GM12878 (cell line): ENCODE data around the gene EPB41L2. TPM values are rescaled to one million over a fixed set of nuclear protein-coding genes. Genes with fewer than 3 reads are reported as not detected.

Source experiments
- ATAC-seq: fragments of 200-7000 bp; cut with Tn5 transposase; 3 replicates; pipeline ENCODE4 v1.9.1; 2020; ENCODE audit warnings: mild to moderate bottlenecking, moderate library complexity
- BruUV-seq: library from RNA; stranded (reverse); fragments of 400-500 nt; replicated peaks from 2 replicates; lab custom pipeline; 2021; lab: Mats Ljungman, UMichigan
- CTCF ChIA-PET: fragments of 300-600 bp; sonication (Branson Sonifier 250); formaldehyde crosslinking; extraction: SDS; loops from one replicate; lab custom pipeline; 2021; ENCODE audit warnings: inconsistent platforms; lab: Yijun Ruan, JAX
- POLR2A ChIA-PET: fragments of 350-600 bp; formaldehyde crosslinking; extraction: SDS; loops from one replicate; lab custom pipeline; 2021; ENCODE audit warnings: inconsistent platforms; lab: Charles Lee
- RAD21 ChIA-PET: fragments of 300-600 bp; sonication (Branson Sonifier 250); formaldehyde crosslinking; loops from one replicate; lab custom pipeline; 2023; ENCODE audit warnings: antibody characterized with exemption; ENCODE audit not compliant: unreplicated experiment; lab: Charles Lee
- SMC1A ChIA-PET: fragments of 300-600 bp; sonication (Branson Sonifier 250); formaldehyde crosslinking; loops from one replicate; lab custom pipeline; 2023; ENCODE audit not compliant: unreplicated experiment, uncharacterized antibody; lab: Charles Lee
- DNase-seq: peaks from one replicate; pipeline ENCODE4 v3.0.0-alpha.2; 2011; ENCODE audit warnings: low read depth, low spot score
- FAIRE-seq: peaks from 3 replicates; lab custom pipeline; 2011; peaks lifted over from hg19 to GRCh38; lab: Jason Lieb, UNC
- H2AFZ ChIP-seq: 2 replicates; pipeline ENCODE4 v1.6.0; 2011; ENCODE audit warnings: low read depth, low read length, control low read depth; ENCODE audit not compliant: control insufficient read depth
- H3K27ac ChIP-seq: 2 replicates; pipeline ENCODE4 v1.5.1; 2011; ENCODE audit warnings: control low read depth; ENCODE audit not compliant: control insufficient read depth, insufficient read depth
- H3K27me3 ChIP-seq, 2 experiments: replicated peaks in 1 of 2; 2 replicates each; pipeline versions ENCODE4 v1.6.0 to v1.6.1; 2011; ENCODE audit warnings: low read length in 1 of 2; ENCODE audit not compliant: control insufficient read depth in 2 of 2, insufficient read depth in 2 of 2
- H3K36me3 ChIP-seq, 2 experiments: 2 replicates each; pipeline ENCODE4 v1.5.1; 2011; ENCODE audit warnings: low read length in 1 of 2; ENCODE audit not compliant: control insufficient read depth in 2 of 2, insufficient read depth in 2 of 2
- H3K4me1 ChIP-seq: 2 replicates; pipeline ENCODE4 v1.6.1; 2011; ENCODE audit warnings: mild to moderate bottlenecking, low read length, moderate library complexity, mixed read lengths; ENCODE audit not compliant: control insufficient read depth, insufficient read depth
- H3K4me2 ChIP-seq: 2 replicates; pipeline ENCODE4 v1.6.0; 2011; ENCODE audit warnings: control low read depth; ENCODE audit not compliant: control insufficient read depth, insufficient read depth
- H3K4me3 ChIP-seq: fragments of 200-600 bp; sonication (generic); 2 replicates; pipeline ENCODE4 v1.5.1; 2016
- H3K79me2 ChIP-seq: 2 replicates; pipeline ENCODE4 v1.6.0; 2011; ENCODE audit warnings: low read length; ENCODE audit not compliant: control insufficient read depth, insufficient read depth
- H3K9ac ChIP-seq: 2 replicates; pipeline ENCODE4 v1.8.0; 2011; ENCODE audit warnings: low read length, control low read depth, mixed read lengths; ENCODE audit not compliant: control insufficient read depth, insufficient read depth
- H3K9me3 ChIP-seq: replicated peaks from 3 replicates; pipeline ENCODE4 v1.5.1; 2011; ENCODE audit warnings: mild to moderate bottlenecking, low read length; ENCODE audit not compliant: control insufficient read depth, insufficient read depth
- H4K20me1 ChIP-seq: 2 replicates; pipeline ENCODE4 v1.6.0; 2011; ENCODE audit not compliant: control insufficient read depth, insufficient read depth
- FOXM1 ChIP-seq: IDR thresholded peaks from 2 replicates; pipeline ENCODE4 v1.6.1; 2012; ENCODE audit warnings: low read depth, mild to moderate bottlenecking, inconsistent platforms, low read length, moderate library complexity
- LARP7 ChIP-seq: fragments of 450-650 bp; IDR thresholded peaks from 2 replicates; pipeline ENCODE4 v1.6.1; 2017; ENCODE audit warnings: mild to moderate bottlenecking
- MEF2B ChIP-seq: fragments of 450-650 bp; IDR thresholded peaks from 2 replicates; pipeline ENCODE4 v1.6.1; 2018; ENCODE audit warnings: mild to moderate bottlenecking, moderate library complexity; ENCODE audit not compliant: partially characterized antibody, poor library complexity, severe bottlenecking
- NKRF ChIP-seq: fragments of 450-650 bp; conservative IDR thresholded peaks from 2 replicates; pipeline ENCODE4 v1.6.1; 2017; ENCODE audit warnings: mild to moderate bottlenecking, moderate library complexity
- PRDM15 ChIP-seq: fragments of 450-650 bp; formaldehyde crosslinking; IDR thresholded peaks from 2 replicates; pipeline ENCODE4 v1.4.0; 2020; ENCODE audit warnings: mild to moderate bottlenecking, moderate library complexity
- SMARCA5 ChIP-seq: fragments of 450-650 bp; IDR thresholded peaks from 2 replicates; pipeline ENCODE4 v1.6.1; 2017; ENCODE audit warnings: mild to moderate bottlenecking
- ZNF592 ChIP-seq: fragments of 450-650 bp; IDR thresholded peaks from 2 replicates; pipeline ENCODE4 v1.6.1; 2017; ENCODE audit warnings: mild to moderate bottlenecking, moderate library complexity
- WGBS: methylation state at CpG from one replicate; pipeline ENCODE4 v1.1.6; 2016; ENCODE audit warnings: low lambda C conversion rate; ENCODE audit not compliant: insufficient replicate concordance, insufficient coverage; ENCODE audit errors: missing lambda C conversion rate; 5-methylcytosine and 5-hydroxymethylcytosine counted together
- in situ Hi-C: fragments of 300-500 bp; cut with MboI; formaldehyde crosslinking; loops from 9 replicates; pipeline ENCODE4 v1.14.3; 2018; ENCODE audit warnings: mixed read lengths
- intact Hi-C: fragments of 100-400 bp; cut with micrococcal nuclease; formaldehyde crosslinking; loops from one replicate; pipeline ENCODE4 v1.14.2; 2022; ENCODE audit not compliant: unreplicated experiment
- polyA plus RNA-seq, 11 experiments: library from polyadenylated mRNA; depleted of rRNA in 4 of 11; unstranded in 6 of 11; stranded (reverse) in 5 of 11; fragments of >200 nt; fragmentation: Nextera tagmentation in 4 of 11; fragmentation: Illumina TruSeq in 1 of 11; extraction: Ambion mirVana in 4 of 11; extraction: Trizol in 1 of 11; gene quantifications; 1 replicate in 1 of 11; 2 replicates in 10 of 11; pipeline versions ENCODE4 v1.2.1 to v1.2.3, GENCODE V29; 2011 to 2016; ENCODE audit warnings: inconsistent platforms in 2 of 11, missing spikeins in 2 of 11, low read depth in 1 of 11
- total RNA-seq, 4 experiments: library from RNA; depleted of rRNA in 3 of 4; stranded (reverse); fragments of >200 nt in 3 of 4; fragmentation: Illumina TruSeq in 1 of 4; extraction: Trizol in 1 of 4; gene quantifications; 2 replicates each; pipeline versions ENCODE4 v1.2.1 to v1.2.3, GENCODE V29; 2013 to 2021
- TF ChIP-seq, protein P1 (sequence below): fragments of 450-650 bp; formaldehyde crosslinking; IDR thresholded peaks from 2 replicates; pipeline ENCODE4 v1.4.0; 2022; ENCODE audit warnings: mild to moderate bottlenecking, moderate library complexity

The EPB41L2 gene
- total and polyA plus RNA-seq, 10 of the 15 experiments (the other 5 are each of a cell fraction or from before 2014, with no cell fraction given) = 7.4 to 41.6 (median 19.0) TPM

GRCh38 chr6:130958468-130958867, 104.6 kb downstream of the EPB41L2 start:
- no peak overlapping the region for H3K4me3 ChIP-seq
- H3K79me2 ChIP-seq = no peaks in the 10 kb centered on the region; the same call in 1 of the 2 replicates
- ChIA-PET RAD21 (no interaction called here), POLR2A (no interaction called here), CTCF (interaction anchor here (1.6 kb wide), 1 partner anchor 11 kb away, joined by 4 read pairs; no protein-coding TSS in a partner anchor), SMC1A (no interaction called here)
- WGBS = 97% methylated on average over 2 of the region's 2 CpGs
- no peak overlapping the region for H3K9ac ChIP-seq
- no peaks in the 10 kb centered on the region for H3K9me3 ChIP-seq
- intact Hi-C loops = no loop called here
- BruUV-seq = no TSS peak
- H4K20me1 ChIP-seq = no peaks in the 10 kb centered on the region
- H3K4me2 ChIP-seq = no peak overlapping the region
- FAIRE-seq (no peak), DNase-seq (no peak), ATAC-seq (no peak)
- no peaks in the 10 kb centered on the region; the same call in none of the 2 replicates for H3K4me1 ChIP-seq
- H3K27ac ChIP-seq = no peak overlapping the region
- H3K27me3 ChIP-seq = no peaks in the 10 kb centered on the region
- no peaks in the 10 kb centered on the region; a peak in 2 of 4 replicates for H3K36me3 ChIP-seq
- H2AFZ ChIP-seq = no peak overlapping the region
- in situ Hi-C loops = no loop called here
- no peak for TF ChIP-seq ZNF592
- no peak for TF ChIP-seq MEF2B
- TF ChIP-seq PRDM15 (CRISPR knock-in tag) = no peak
- no peak for TF ChIP-seq FOXM1
- TF ChIP-seq, protein P1, sequence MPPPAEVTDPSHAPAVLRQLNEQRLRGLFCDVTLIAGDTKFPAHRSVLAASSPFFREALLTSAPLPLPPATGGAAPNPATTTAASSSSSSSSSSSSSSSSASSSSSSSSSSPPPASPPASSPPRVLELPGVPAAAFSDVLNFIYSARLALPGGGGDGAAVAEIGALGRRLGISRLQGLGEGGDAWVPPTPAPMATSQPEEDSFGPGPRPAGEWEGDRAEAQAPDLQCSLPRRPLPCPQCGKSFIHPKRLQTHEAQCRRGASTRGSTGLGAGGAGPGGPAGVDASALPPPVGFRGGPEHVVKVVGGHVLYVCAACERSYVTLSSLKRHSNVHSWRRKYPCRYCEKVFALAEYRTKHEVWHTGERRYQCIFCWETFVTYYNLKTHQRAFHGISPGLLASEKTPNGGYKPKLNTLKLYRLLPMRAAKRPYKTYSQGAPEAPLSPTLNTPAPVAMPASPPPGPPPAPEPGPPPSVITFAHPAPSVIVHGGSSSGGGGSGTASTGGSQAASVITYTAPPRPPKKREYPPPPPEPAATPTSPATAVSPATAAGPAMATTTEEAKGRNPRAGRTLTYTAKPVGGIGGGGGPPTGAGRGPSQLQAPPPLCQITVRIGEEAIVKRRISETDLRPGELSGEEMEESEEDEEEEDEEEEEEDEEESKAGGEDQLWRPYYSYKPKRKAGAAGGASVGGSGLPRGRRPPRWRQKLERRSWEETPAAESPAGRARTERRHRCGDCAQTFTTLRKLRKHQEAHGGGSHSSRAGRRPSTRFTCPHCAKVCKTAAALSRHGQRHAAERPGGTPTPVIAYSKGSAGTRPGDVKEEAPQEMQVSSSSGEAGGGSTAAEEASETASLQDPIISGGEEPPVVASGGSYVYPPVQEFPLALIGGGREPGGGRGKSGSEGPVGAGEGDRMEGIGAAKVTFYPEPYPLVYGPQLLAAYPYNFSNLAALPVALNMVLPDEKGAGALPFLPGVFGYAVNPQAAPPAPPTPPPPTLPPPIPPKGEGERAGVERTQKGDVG (CRISPR knock-in tag) = no peak
- TF ChIP-seq LARP7 = no peak
- TF ChIP-seq NKRF = no peak
- TF ChIP-seq SMARCA5 = no peak
